ENCODE measurements around the gene TXNDC2. TPM values are rescaled to one million over a fixed set of nuclear protein-coding genes. Genes with fewer than 3 reads are reported as not detected.

The TXNDC2 gene
- total and polyA plus RNA-seq, 10 of the 15 experiments (the other 5 are each of a cell fraction or from before 2014, with no cell fraction given), result 0.04 to 0.07 (median 0.06) TPM; not detected in 7

GRCh38 chr18:9902832-9903231 is 17.1 kb downstream of the TXNDC2 start:
- Histone ChIP-seq H3K9ac (ENCODE audit: control insufficient read depth, insufficient read depth, low read length) (no peak overlapping the region), H2AFZ (ENCODE audit: control insufficient read depth, low read depth, low read length) (no peak overlapping the region), H3K4me2 (ENCODE audit: control insufficient read depth, insufficient read depth) (no peak overlapping the region), H3K4me1 (ENCODE audit: control insufficient read depth, insufficient read depth, low read length) (no peaks in the 10 kb centered on the region), H3K27ac (ENCODE audit: control insufficient read depth, insufficient read depth) (no peak overlapping the region), H3K9me3 (replicated peaks; ENCODE audit: control insufficient read depth, insufficient read depth, low read length) (no peaks in the 10 kb centered on the region), H3K4me3 (no peak overlapping the region), H3K27me3 (replicated peaks in 1 of 2; ENCODE audit: control insufficient read depth in 2 of 2, insufficient read depth in 2 of 2, low read length in 1 of 2) (no peaks in the 10 kb centered on the region; a peak in 1 of 4 replicates), H3K36me3 (ENCODE audit: control insufficient read depth in 2 of 2, insufficient read depth in 2 of 2, low read length in 1 of 2) (no peaks in the 10 kb centered on the region), H4K20me1 (ENCODE audit: control insufficient read depth, insufficient read depth) (no peaks in the 10 kb centered on the region), H3K79me2 (ENCODE audit: control insufficient read depth, insufficient read depth, low read length) (no peaks in the 10 kb centered on the region)
- ChIA-PET SMC1A (ENCODE audit: uncharacterized antibody, unreplicated experiment) (no interaction called here), POLR2A (no interaction called here), CTCF (no interaction called here), RAD21 (ENCODE audit: unreplicated experiment) (no interaction called here)
- TF ChIP-seq BCLAF1 (IDR thresholded peaks at IDR 0.05), result no peak
- no peak for TF ChIP-seq ELK1 (IDR thresholded peaks at IDR 0.05; ENCODE audit: low read depth, low read length)
- intact Hi-C loops (cut with micrococcal nuclease; ENCODE audit: unreplicated experiment) (no loop called here), in situ Hi-C loops (cut with MboI) (loop anchor here (25.0 kb wide), 2 partner anchors 291 to 1291 kb away; partner anchors contain the start of genes PPP4R1 and RAB12)
- DNase-seq (ENCODE audit: low read depth, low spot score) (no peak), ATAC-seq (no peak), FAIRE-seq (no peak)
- WGBS (ENCODE audit: insufficient coverage, insufficient replicate concordance, low lambda C conversion rate, missing lambda C conversion rate), result 88% methylated on average over 10 of the region's 10 CpGs
- no TSS peak for BruUV-seq (replicated peaks)
